T-cell (primary cell): Measurements from ENCODE around the gene PKD1L1. TPM values are rescaled to one million over a fixed set of nuclear protein-coding genes. Genes with fewer than 3 reads are reported as not detected.

Source experiments
- ATAC-seq, 4 experiments: fragments of 200-7000 bp in 3 of 4; fragments of 150-1000 bp in 1 of 4; cut with Tn5 transposase; replicated peaks in 1 of 4; 1 replicate in 3 of 4; 2 replicates in 1 of 4; pipeline ENCODE4 v1.10.0; 2021; ENCODE audit warnings: moderate library complexity in 3 of 4, mild to moderate bottlenecking in 2 of 4, moderate number of reproducible peaks in 1 of 4
- CTCF ChIA-PET, 2 donors: fragments of 300-600 bp; sonication (Branson Sonifier 250); formaldehyde crosslinking; loops; one replicate each; lab custom pipeline; 2022; ENCODE audit warnings: antibody characterized with exemption in 2 of 2; lab: Charles Lee
- POLR2A ChIA-PET, 2 donors: fragments of 300-600 bp; sonication (Branson Sonifier 250); formaldehyde crosslinking; loops; one replicate each; lab custom pipeline; 2022; ENCODE audit warnings: antibody characterized with exemption in 2 of 2; lab: Charles Lee
- DNase-seq, 35 experiments: peaks; one replicate each; pipeline versions ENCODE4 v3.0.0 to v3.0.0-alpha.2; 2013 to 2023
- H3K27ac ChIP-seq: one replicate; pipeline ENCODE4 v1.5.1; 2013; ENCODE audit warnings: low read length
- H3K27me3 ChIP-seq, 2 experiments: replicated peaks in 1 of 2; 1 replicate in 1 of 2; 2 replicates in 1 of 2; pipeline versions ENCODE4 v1.6.1 to v1.7.0; 2013; ENCODE audit warnings: low read length in 1 of 2, mixed read lengths in 1 of 2; ENCODE audit not compliant: control insufficient read depth in 2 of 2, insufficient read depth in 2 of 2; ENCODE audit errors: extremely low read depth in 1 of 2
- H3K36me3 ChIP-seq, 2 donors: 1 replicate in 1 of 2; 2 replicates in 1 of 2; pipeline versions ENCODE4 v1.6.1 to v1.7.0; 2013; ENCODE audit warnings: low read length in 1 of 2; ENCODE audit not compliant: control insufficient read depth in 2 of 2, insufficient read depth in 1 of 2; ENCODE audit errors: extremely low read depth in 1 of 2
- H3K4me1 ChIP-seq, 2 experiments: 1 replicate in 1 of 2; 2 replicates in 1 of 2; pipeline versions ENCODE4 v1.6.1 to v1.7.0; 2013; ENCODE audit warnings: low read length in 2 of 2, mixed read lengths in 1 of 2; ENCODE audit not compliant: insufficient read depth in 2 of 2, control insufficient read depth in 1 of 2; ENCODE audit errors: extremely low read depth in 1 of 2
- H3K4me3 ChIP-seq, 2 donors: 1 replicate in 1 of 2; 2 replicates in 1 of 2; pipeline versions ENCODE4 v1.5.1 to v1.7.0; 2013; ENCODE audit warnings: mild to moderate bottlenecking in 2 of 2, low read length in 1 of 2, moderate library complexity in 1 of 2; ENCODE audit not compliant: control insufficient read depth in 1 of 2; ENCODE audit errors: extremely low read depth in 1 of 2
- H3K9me3 ChIP-seq: 2 replicates; pipeline ENCODE4 v1.7.0; 2013
- H3K27ac Mint-ChIP-seq, 2 donors: one replicate each; pipeline ENCODE4 v1.8.0; 2020 to 2021; ENCODE audit warnings: mild to moderate bottlenecking in 2 of 2, mixed read lengths in 2 of 2
- H3K27me3 Mint-ChIP-seq, 2 donors: one replicate each; pipeline ENCODE4 v1.8.0; 2021 to 2022; ENCODE audit warnings: mixed read lengths in 2 of 2
- H3K36me3 Mint-ChIP-seq: one replicate; pipeline ENCODE4 v1.8.0; 2021; ENCODE audit warnings: mixed read lengths
- H3K4me1 Mint-ChIP-seq, 3 donors: one replicate each; pipeline ENCODE4 v1.8.0; 2020 to 2022; ENCODE audit warnings: mixed read lengths in 3 of 3, mild to moderate bottlenecking in 1 of 3
- H3K4me3 Mint-ChIP-seq, 3 donors: one replicate each; pipeline ENCODE4 v1.8.0; 2020 to 2022; ENCODE audit warnings: mild to moderate bottlenecking in 3 of 3, mixed read lengths in 3 of 3, moderate library complexity in 3 of 3
- H3K9me3 Mint-ChIP-seq, 3 donors: one replicate each; pipeline ENCODE4 v1.8.0; 2020 to 2022; ENCODE audit warnings: mixed read lengths in 3 of 3
- WGBS: methylation state at CpG from one replicate; pipeline ENCODE4 v1.1.5; 2013; ENCODE audit warnings: missing lambda C conversion rate; ENCODE audit not compliant: insufficient coverage; 5-methylcytosine and 5-hydroxymethylcytosine counted together
- total RNA-seq, 35 experiments: library from RNA in 6 of 35; stranded (reverse) in 6 of 35; fragments of 120-200 nt in 1 of 35; gene quantifications; one replicate each; pipeline versions ENCODE4 v1.2.1 to v1.2.4 and lab custom pipeline; 2013 to 2026

The PKD1L1 gene
- total RNA-seq, 5 donors from 2014 or later (not counting 1 experiment from before 2014, with no cell fraction given), result 0.30 to 0.76 (median 0.38) TPM

DNA sequence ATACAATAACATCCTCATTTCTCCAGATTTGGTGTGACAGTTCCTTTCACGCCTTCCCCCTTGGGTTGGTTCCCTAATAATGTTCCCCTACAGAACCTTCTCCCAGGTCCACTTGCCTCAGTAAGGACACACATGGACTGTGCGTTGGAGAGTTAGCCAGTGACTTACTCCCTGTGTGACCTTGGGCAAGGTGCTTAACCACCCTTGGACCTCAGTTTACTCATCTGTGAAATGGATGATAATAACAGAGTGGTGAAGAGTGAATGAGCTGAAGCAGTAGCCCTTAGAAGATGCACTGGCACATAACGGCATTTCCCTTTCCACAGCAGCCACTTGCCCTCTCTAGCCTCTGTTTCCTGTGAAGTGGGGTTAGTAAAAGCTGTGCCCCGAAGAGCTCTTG, 175.8 kb downstream of the PKD1L1 start:
- no peaks in the 10 kb centered on the region for H3K4me1 Mint-ChIP-seq
- Histone ChIP-seq H3K4me1 (no peaks in the 10 kb centered on the region), H3K27me3 (peaks cover 0 to 6% of the 10 kb centered on the region in 2 experiments), H3K36me3 (no peaks in the 10 kb centered on the region), H3K4me3 (no peak overlapping the region), H3K27ac (no peak overlapping the region), H3K9me3 (no peaks in the 10 kb centered on the region)
- 63% methylated on average over 1 of the region's 4 CpGs for WGBS
- no peaks in the 10 kb centered on the region for H3K36me3 Mint-ChIP-seq
- ChIA-PET POLR2A (no interaction called here), CTCF (no interaction called here)
- ATAC-seq (no peak), DNase-seq (no peak)
- peaks cover 0 to 9% (median 0%) of the 10 kb centered on the region in 3 donors for H3K9me3 Mint-ChIP-seq
- H3K27ac Mint-ChIP-seq, result no peak overlapping the region
- no peak overlapping the region for H3K4me3 Mint-ChIP-seq
- peaks cover 0 to 2% of the 10 kb centered on the region in 2 donors for H3K27me3 Mint-ChIP-seq

GRCh38 chr7:47771990-47772360, 176.3 kb downstream of the PKD1L1 start:
- POLR2A ChIA-PET, result no interaction called here
- H3K4me1 Mint-ChIP-seq, result no peaks in the 10 kb centered on the region
- Histone ChIP-seq H3K9me3 (no peaks in the 10 kb centered on the region), H3K4me3 (no peak overlapping the region), H3K27ac (no peak overlapping the region), H3K36me3 (no peaks in the 10 kb centered on the region), H3K27me3 (peaks cover 0 to 6% of the 10 kb centered on the region in 2 experiments), H3K4me1 (no peaks in the 10 kb centered on the region)
- no peak overlapping the region for H3K27ac Mint-ChIP-seq
- no peak overlapping the region for H3K4me3 Mint-ChIP-seq
- no peaks in the 10 kb centered on the region for H3K36me3 Mint-ChIP-seq
- H3K9me3 Mint-ChIP-seq, result peaks cover 0 to 10% (median 0%) of the 10 kb centered on the region in 3 donors
- CTCF ChIA-PET, result no interaction called here
- no CpG with 5 or more reads among the region's 5 CpGs for WGBS
- H3K27me3 Mint-ChIP-seq, result peaks cover 0 to 2% of the 10 kb centered on the region in 2 donors
- ATAC-seq, result no peak
- DNase-seq, result no peak

GRCh38 chr7:47771336-47771989, 176.8 kb downstream of the PKD1L1 start:
- Mint-ChIP-seq H3K27me3 (peaks cover 0 to 2% of the 10 kb centered on the region in 2 donors), H3K36me3 (no peaks in the 10 kb centered on the region), H3K4me1 (no peaks in the 10 kb centered on the region), H3K27ac (no peak overlapping the region), H3K4me3 (no peak overlapping the region), H3K9me3 (peaks cover 0 to 10% (median 0%) of the 10 kb centered on the region in 3 donors)
- 60% methylated on average over 3 of the region's 5 CpGs for WGBS
- H3K36me3 ChIP-seq, result no peaks in the 10 kb centered on the region
- H3K4me3 ChIP-seq, result no peak overlapping the region
- no peaks in the 10 kb centered on the region for H3K4me1 ChIP-seq
- ChIA-PET POLR2A (no interaction called here), CTCF (no interaction called here)
- peaks cover 0 to 6% of the 10 kb centered on the region in 2 experiments for H3K27me3 ChIP-seq
- DNase-seq, result no peak
- ATAC-seq, result no peak
- H3K9me3 ChIP-seq, result no peaks in the 10 kb centered on the region
- no peak overlapping the region for H3K27ac ChIP-seq

DNA sequence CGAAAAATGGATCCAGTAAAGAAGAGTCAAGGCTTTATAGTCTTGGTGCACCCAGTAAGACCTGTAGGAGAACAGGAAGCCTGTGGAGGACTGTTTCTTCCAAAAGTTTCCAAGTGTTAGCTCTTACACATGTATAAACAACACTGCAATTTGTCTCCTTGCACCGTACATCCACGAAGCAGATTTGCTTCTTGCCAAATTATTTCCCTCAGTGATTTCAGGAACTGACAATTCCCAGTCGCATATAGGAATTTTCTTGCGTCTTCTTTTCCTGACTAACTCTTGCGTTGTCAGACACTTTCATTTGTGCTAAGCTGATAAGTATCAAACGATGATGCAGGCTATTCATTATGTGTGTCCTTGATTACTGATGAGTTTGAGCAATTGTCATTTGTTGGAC, 182.1 kb downstream of the PKD1L1 start:
- DNase-seq (no peak), ATAC-seq (no peak)
- ChIA-PET POLR2A (no interaction called here), CTCF (no interaction called here)
- peaks cover 0 to 5% of the 10 kb centered on the region in 2 experiments for H3K27me3 ChIP-seq
- no peak overlapping the region for H3K27ac Mint-ChIP-seq
- no peaks in the 10 kb centered on the region for H3K4me1 ChIP-seq
- no peaks in the 10 kb centered on the region for H3K9me3 ChIP-seq
- WGBS, result 91% methylated on average over 6 of the region's 7 CpGs
- H3K36me3 Mint-ChIP-seq, result no peaks in the 10 kb centered on the region
- H3K4me3 Mint-ChIP-seq, result no peak overlapping the region
- H3K36me3 ChIP-seq, result no peaks in the 10 kb centered on the region
- H3K4me1 Mint-ChIP-seq, result peaks cover 0 to 2% (median 0%) of the 10 kb centered on the region in 3 donors
- H3K9me3 Mint-ChIP-seq, result peaks cover 0 to 12% (median 0%) of the 10 kb centered on the region in 3 donors
- H3K27me3 Mint-ChIP-seq, result no peaks in the 10 kb centered on the region
- H3K4me3 ChIP-seq, result no peak overlapping the region
- no peak overlapping the region for H3K27ac ChIP-seq

GRCh38 chr7:47765373-47765979, 182.8 kb downstream of the PKD1L1 start:
- Mint-ChIP-seq H3K4me3 (no peak overlapping the region), H3K27me3 (no peaks in the 10 kb centered on the region), H3K4me1 (peaks cover 0 to 2% (median 0%) of the 10 kb centered on the region in 3 donors), H3K9me3 (peaks cover 0 to 12% (median 0%) of the 10 kb centered on the region in 3 donors), H3K27ac (no peak overlapping the region), H3K36me3 (no peaks in the 10 kb centered on the region)
- Histone ChIP-seq H3K36me3 (no peaks in the 10 kb centered on the region), H3K4me3 (no peak overlapping the region), H3K27ac (no peak overlapping the region), H3K4me1 (no peaks in the 10 kb centered on the region), H3K9me3 (no peaks in the 10 kb centered on the region), H3K27me3 (peaks cover 0 to 3% of the 10 kb centered on the region in 2 experiments)
- ChIA-PET POLR2A (no interaction called here), CTCF (no interaction called here)
- no CpG with 5 or more reads among the region's 2 CpGs for WGBS
- DNase-seq (no peak), ATAC-seq (no peak)

DNA sequence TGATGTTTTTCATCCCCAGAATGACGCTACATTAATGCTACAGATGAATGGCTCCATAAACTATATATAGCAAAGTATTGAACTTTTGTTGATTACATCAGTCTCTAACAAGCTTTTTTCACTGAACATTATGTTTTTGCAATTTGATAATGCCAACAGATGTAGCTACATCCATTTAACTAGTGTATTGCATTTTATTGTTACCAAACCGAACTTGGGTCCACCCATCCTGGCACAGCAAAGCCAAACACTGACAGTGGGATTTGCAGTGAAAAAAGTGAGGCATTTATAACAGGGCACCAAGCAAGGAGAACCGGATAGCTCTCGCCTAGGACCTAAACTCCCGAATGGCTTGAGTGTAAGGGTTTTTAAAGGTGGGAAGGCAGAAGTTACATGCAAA, 183.5 kb downstream of the PKD1L1 start:
- ChIA-PET CTCF (no interaction called here), POLR2A (no interaction called here)
- no peaks in the 10 kb centered on the region for H3K36me3 ChIP-seq
- 85% methylated on average over 3 of the region's 5 CpGs for WGBS
- peaks cover 0 to 12% (median 0%) of the 10 kb centered on the region in 3 donors for H3K9me3 Mint-ChIP-seq
- peaks cover 0 to 3% of the 10 kb centered on the region in 2 experiments for H3K27me3 ChIP-seq
- H3K4me1 ChIP-seq, result no peaks in the 10 kb centered on the region
- H3K4me3 ChIP-seq, result no peak overlapping the region
- no peaks in the 10 kb centered on the region for H3K9me3 ChIP-seq
- H3K36me3 Mint-ChIP-seq, result no peaks in the 10 kb centered on the region
- no peak overlapping the region for H3K27ac Mint-ChIP-seq
- no peak overlapping the region for H3K4me3 Mint-ChIP-seq
- H3K4me1 Mint-ChIP-seq, result peaks cover 0 to 2% (median 0%) of the 10 kb centered on the region in 3 donors
- ATAC-seq (no peak), DNase-seq (no peak)
- H3K27me3 Mint-ChIP-seq, result no peaks in the 10 kb centered on the region
- no peak overlapping the region for H3K27ac ChIP-seq
